ENCODE results near the gene ENTPD8. TPM values are rescaled to one million over a fixed set of nuclear protein-coding genes. Genes with fewer than 3 reads are reported as not detected.

The ENTPD8 gene
- total and polyA plus RNA-seq, 2 experiments from 2014 or later, result 0.15 to 0.51 TPM

- Histone ChIP-seq H3K4me1 (ENCODE audit: low read depth) (peaks cover 13% of the 10 kb centered on the region), H3K9me3 (ENCODE audit: low read depth) (no peaks in the 10 kb centered on the region), H3K27me3 (no peaks in the 10 kb centered on the region), H3K36me3 (no peaks in the 10 kb centered on the region), H3K4me3 (no peak overlapping the region), H3K27ac (no peak overlapping the region)
- DNase-seq (ENCODE audit: low read depth in 1 of 2, low spot score in 1 of 2), result no peak
- TF ChIP-seq CTCF (IDR thresholded peaks at IDR 0.05; ENCODE audit: low read depth, low read length), result no peak
These were observed 45.6 kb upstream of the ENTPD8 start for GRCh38 chr9:137486545-137487453.

GRCh38 chr9:137486141-137486490 is 45.0 kb upstream of the ENTPD8 start:
- Histone ChIP-seq H3K36me3 (no peaks in the 10 kb centered on the region), H3K9me3 (ENCODE audit: low read depth) (no peaks in the 10 kb centered on the region), H3K27me3 (no peaks in the 10 kb centered on the region), H3K4me1 (ENCODE audit: low read depth) (peaks cover 7% of the 10 kb centered on the region), H3K27ac (no peak overlapping the region), H3K4me3 (no peak overlapping the region)
- TF ChIP-seq CTCF (IDR thresholded peaks at IDR 0.05; ENCODE audit: low read depth, low read length), result no peak
- DNase-seq (ENCODE audit: low read depth in 1 of 2, low spot score in 1 of 2), result no peak

- H3K27me3 ChIP-seq, result no peaks in the 10 kb centered on the region
- no peak overlapping the region for H3K4me3 ChIP-seq
- H3K9me3 ChIP-seq (ENCODE audit: low read depth), result no peaks in the 10 kb centered on the region
- peaks cover 3% of the 10 kb centered on the region for H3K4me1 ChIP-seq (ENCODE audit: low read depth)
- no peak for DNase-seq (ENCODE audit: low read depth in 1 of 2, low spot score in 1 of 2)
- no peak overlapping the region for H3K27ac ChIP-seq
- no peaks in the 10 kb centered on the region for H3K36me3 ChIP-seq
- no peak for TF ChIP-seq CTCF (IDR thresholded peaks at IDR 0.05; ENCODE audit: low read depth, low read length)
These were observed 44.4 kb upstream of the ENTPD8 start for GRCh38 chr9:137485343-137486140.

- no peak for TF ChIP-seq CTCF (IDR thresholded peaks at IDR 0.05; ENCODE audit: low read depth, low read length)
- no peak overlapping the region for H3K27ac ChIP-seq
- no peaks in the 10 kb centered on the region for H3K36me3 ChIP-seq
- no peak for DNase-seq (ENCODE audit: low read depth in 1 of 2, low spot score in 1 of 2)
- H3K4me1 ChIP-seq (ENCODE audit: low read depth), result no peaks in the 10 kb centered on the region
- H3K9me3 ChIP-seq (ENCODE audit: low read depth), result no peaks in the 10 kb centered on the region
- no peaks in the 10 kb centered on the region for H3K27me3 ChIP-seq
- no peak overlapping the region for H3K4me3 ChIP-seq
These were observed 43.6 kb upstream of the ENTPD8 start for GRCh38 chr9:137484551-137485315.

GRCh38 chr9:137482094-137482781 is 41.1 kb upstream of the ENTPD8 start:
- H3K4me1 ChIP-seq (ENCODE audit: low read depth), result no peaks in the 10 kb centered on the region
- no peaks in the 10 kb centered on the region for H3K36me3 ChIP-seq
- H3K9me3 ChIP-seq (ENCODE audit: low read depth), result no peaks in the 10 kb centered on the region
- DNase-seq (ENCODE audit: low read depth in 1 of 2, low spot score in 1 of 2), result peak in 1 of 2 donors; percentile 86
- H3K4me3 ChIP-seq, result no peak overlapping the region
- TF ChIP-seq CTCF (IDR thresholded peaks at IDR 0.05; ENCODE audit: low read depth, low read length), result no peak
- no peaks in the 10 kb centered on the region for H3K27me3 ChIP-seq
- H3K27ac ChIP-seq, result no peak overlapping the region

Measured in cardiac muscle cell (in vitro differentiated cells and primary cell).